Femur (tissue), 1 donor: ENCODE results near the gene MTHFD1L.
A peak's percentile ranks its signal among the peaks of the same experiment; 100 is the strongest.

Experiments used
- DNase-seq: peaks from one replicate; pipeline ENCODE4 v3.0.0-alpha.2; 2017

Gene MTHFD1L

DNA sequence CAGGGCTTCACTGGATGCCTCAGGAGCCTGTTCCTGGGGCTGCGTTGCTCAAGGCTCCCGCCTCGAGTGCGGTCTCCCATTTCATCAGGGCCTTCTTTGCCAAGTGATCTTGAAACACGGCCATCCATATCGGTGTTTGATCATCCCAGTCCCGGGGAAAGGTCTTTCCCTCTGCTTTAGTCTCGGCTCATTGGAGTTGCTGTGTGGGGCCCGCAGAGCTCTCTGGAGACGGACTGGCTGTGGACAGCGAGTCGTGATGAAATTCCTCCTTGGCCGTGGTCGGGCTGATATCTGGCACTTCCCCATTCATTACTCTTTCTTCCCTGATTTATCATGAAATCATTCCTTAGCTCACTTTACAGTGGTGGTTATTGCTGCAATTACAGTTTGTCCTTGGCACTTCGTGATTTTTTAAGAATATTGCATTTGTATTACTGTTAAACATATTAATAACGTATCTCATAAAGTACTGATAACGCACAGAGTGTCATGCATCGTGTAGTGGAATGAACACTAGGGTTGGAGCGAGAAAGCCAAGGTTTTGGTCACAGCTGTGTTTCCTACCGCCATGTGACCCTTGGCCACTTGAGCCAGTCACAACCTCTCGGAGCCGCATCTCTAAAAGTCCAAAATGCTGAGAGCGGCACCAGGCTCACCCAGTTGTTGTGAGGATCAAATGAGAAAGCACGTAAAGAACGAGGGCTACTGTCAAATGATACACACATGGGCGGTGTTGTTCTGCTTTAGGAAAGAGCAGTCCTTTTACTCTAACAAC lies 71.8 kb downstream of the MTHFD1L start:
- DNase-seq, result peak; percentile 67

DNA sequence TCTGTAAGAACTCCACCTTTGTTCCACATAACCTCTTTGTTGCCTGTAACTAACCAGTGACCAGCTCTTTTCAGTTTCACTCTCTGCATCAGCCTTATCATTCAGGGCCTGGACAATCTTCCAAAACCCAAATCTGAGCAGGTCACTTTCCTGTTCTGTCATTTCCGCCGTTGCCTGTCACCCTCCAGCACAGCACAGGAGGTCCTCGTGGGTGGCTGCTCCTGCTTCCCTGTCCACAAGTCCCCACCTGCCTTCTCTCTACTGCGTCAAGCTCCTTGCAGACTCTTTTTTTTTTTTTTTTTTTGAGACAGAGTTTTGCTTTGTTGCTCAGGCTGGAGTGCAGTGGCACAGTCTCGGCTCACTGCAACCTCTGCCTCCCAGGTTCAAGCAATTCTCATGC lies 73.9 kb downstream of the MTHFD1L start:
- no peak for DNase-seq

DNA sequence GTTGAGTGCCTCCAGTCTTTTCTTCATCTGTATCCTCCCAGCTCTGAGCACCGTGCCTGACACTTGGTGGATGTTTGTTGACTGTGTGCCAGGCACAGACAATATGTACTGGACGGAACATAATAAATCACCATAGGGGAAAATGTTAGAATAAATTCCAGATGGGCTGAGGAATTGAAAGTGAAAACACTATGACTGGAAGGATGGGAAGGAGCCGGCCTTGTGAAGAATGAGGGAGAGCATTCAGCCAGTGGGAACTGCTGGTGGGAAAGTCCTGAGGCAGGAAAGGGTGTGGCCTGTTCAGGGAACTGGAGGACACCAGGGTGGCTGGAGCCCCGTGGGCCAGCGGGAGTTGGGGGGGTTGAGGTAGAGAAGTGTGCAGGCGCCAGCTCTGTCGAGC lies 75.4 kb downstream of the MTHFD1L start:
- no peak for DNase-seq

DNA sequence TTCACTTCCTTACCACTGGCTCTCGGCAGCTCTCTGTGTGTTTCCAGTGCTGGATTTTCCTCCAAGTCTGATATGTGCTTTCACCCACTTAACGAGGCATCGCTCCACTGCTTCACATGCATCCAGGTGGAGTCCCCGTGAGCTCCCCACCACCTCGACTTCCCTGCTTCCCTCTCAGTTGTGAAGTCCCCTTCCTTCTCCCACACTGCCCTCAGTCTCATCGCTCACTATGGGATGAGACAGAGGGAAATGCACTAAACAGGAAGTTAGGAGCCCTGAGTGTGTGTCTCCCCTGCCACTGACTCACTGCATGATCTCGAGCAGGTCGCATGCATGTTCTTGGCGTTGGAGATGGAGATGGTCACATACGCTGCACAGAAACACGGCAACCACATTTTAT lies 84.0 kb downstream of the MTHFD1L start:
- no peak for DNase-seq

DNA sequence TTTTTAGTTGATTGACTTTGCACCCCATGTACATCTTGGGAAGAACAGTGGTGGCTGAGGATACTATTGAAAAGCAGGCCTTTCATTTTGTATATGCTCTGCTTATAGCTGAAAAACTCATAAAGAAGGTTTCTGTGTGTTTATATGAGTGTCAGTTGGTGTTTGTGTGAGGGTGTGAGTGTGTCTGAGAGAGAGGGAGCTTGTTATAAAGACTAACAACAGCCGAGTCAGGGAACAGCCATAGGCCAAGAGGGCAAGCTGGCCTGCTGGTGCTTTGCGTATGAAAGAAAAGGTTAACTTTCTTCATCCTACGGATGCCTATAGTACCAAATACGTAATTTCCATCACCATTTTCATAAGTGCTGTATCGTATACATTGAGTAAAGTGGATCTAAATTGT lies 88.3 kb downstream of the MTHFD1L start:
- no peak for DNase-seq

DNA sequence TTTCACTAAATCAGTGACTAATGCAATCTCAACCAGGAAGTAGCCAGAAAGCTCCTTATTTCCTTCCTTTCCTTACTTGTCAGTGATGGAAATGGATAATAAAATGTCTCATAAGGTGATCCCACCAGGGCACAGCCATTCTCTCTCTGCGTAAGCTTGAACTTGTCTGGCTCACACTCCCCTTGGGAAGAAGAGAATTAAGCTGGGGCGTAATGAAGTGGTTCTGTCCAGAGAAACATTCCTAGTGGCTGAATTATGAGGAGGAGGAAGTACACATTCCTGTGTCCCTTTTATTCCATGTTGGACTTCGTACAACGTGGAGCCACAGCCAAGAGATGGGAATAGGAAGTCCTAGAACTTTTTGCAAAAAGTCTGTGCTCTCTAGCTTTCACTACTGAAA lies 93.7 kb downstream of the MTHFD1L start:
- DNase-seq, result peak; percentile 29

DNA sequence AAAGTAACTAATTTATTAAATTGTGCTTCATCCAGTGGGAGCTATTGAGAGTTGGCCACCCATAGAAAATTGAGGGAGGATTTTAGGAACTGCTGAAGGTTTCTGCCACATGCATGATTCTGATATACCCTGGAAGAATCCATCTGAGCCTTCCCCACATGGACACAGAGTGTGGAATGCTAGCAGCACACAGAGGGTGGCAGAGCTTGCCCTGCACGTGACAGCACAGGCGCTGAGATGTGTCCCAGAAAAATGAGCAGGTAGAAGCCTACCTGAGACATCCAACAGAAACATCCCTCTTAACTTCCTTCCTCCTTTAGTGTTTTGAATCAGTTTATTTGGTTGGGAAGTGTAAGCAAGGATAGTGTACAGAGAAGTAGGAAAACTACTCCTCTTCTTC lies 96.9 kb downstream of the MTHFD1L start:
- DNase-seq, result no peak

DNA sequence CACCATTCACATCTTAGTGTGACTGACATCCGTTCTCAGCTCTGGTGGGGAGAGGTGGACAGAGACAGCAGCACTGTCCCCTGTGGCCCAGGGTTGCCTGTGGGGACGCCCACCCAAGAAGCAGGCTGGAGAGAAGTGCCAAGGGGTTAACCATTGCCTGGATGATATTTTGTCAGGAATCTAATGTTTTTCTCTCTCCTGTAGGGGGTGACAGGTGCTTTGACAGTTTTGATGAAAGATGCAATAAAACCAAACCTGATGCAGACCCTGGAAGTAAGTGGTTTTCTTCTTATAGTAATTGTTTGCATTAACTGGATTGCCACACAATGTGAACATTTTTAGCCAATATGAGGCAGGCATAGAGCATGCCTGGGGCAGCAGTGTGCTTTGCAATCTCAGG lies 99.3 kb downstream of the MTHFD1L start:
- no peak for DNase-seq

DNA sequence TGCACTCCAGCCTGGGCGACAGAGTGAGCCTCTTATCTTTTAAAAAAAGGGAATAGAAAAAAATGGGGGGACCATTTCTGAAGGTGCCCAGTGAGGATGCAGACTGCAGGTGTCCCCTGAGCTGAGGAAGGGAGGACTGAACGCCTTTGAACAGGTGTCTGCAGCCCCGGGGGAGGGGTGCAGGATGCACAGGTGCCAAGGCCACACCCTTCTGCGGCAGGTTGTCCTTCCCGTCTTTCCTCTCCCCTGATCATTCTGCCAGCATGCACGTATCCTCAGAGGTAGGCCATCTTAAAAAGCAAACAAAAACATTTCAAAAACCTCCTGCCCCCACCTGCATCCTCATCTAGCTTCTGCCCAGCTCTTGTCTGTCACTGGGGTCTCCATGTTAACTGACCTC lies 101.3 kb downstream of the MTHFD1L start:
- DNase-seq, result no peak

DNA sequence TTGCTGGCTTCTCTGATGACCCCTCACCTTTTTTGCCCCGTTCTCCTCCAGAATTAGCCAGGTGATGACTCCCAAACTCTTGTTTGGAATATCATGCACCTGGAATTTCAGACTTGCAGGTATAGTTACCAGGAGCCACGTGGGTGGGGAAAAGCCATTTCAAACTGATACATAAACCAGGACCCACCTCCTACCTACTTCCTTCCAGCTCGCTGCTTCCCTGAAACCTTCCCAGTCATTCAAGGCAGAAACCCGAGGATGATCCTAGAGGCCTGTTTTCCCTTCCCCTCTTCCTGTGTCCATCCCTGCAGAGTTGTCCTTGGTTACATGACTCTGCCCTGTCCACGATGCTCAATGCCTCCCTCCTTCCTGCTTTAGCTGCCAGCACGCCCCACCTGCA lies 101.9 kb downstream of the MTHFD1L start:
- DNase-seq, result no peak

DNA sequence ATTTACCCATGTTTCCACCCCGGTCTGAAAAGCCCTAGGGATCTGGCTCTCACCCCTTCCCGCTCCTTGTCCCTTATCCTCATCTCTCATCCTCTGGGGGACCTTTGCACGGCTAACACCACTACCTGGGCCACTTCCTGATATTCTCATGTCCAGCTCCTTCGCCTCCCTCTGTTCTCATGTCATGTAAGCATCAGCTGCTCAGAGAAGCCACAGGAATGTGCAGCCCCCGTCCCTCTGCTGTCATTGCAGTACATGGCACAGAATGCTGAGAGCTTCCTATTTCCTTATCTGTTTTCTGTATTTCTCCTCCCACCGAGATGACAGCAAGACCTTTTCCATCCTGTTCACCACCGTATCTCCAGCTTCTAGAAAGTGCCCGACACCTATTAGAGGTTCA lies 102.4 kb downstream of the MTHFD1L start:
- no peak for DNase-seq

DNA sequence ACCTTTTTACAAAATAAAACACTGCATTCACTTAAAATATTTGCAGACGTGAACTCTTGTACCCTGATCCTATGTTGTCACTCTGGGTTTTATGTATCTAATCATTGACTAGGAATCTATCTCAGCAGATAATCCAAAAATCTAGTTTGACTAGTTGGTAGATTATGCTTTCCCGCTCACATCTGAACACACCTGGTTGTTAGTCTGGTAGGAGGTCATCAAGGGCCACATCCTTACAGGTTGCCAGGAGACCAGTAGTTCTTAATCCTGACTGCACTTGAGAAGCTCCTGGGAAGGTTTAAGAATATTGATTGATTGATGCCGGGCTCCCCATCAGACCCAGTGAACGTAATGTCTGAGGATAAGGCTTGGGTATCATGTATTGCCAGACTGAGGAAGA lies 104.4 kb downstream of the MTHFD1L start:
- DNase-seq, result no peak

DNA sequence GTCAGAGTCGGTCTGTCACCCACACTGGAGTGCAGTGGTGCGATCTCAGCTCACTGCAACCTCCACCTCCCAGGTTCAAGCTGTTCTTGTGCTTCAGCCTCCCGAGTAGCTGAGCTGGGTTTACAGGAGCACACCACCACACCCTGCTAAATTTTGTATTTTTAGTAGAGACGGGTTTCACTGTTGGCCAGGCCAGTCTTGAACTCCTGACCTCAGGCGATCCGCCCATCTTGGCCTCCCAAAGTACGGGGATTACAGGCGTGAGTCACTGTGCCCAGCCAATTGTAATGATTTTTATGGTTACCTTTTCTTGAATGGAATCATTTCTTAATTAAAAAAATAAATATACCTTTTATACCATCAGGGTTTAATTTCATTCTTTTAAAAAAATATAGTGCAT lies 105.7 kb downstream of the MTHFD1L start:
- no peak for DNase-seq

DNA sequence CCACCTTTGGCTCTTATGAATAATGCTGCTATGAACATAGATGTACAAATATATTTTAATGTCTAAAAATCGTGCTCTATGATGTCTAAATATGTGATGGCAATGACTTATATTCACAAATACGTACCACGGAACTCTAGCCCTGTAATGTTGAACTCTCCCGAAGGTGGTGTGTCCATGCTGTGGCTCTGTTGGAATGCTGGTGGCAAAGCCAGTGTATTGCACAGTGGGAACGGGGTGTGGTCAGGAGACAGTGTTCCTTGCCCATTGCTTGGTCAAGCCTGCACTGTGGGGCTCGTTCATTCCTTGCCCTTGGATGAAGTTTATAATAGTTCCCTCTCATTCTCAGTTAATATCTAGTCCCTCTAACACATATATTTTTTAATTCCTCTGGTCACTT lies 109.6 kb downstream of the MTHFD1L start:
- no peak for DNase-seq

DNA sequence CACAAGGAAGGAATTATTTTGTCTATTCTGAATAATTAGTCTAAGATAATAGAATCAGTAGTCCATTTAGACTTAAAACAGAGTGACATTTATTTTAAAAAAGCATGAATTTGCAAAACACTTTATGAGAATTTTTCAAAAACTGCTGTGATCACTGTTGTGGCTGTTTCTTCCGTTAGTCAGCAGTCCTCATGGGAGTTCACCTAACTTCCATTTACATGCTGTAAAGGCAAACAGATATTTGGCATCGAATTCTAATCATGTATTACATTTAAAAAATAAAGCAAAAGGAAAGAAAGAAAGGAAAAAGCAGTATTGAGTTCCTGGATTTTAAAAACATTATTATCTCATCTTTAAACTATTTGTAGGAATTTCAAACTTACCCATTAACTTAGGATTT lies 111.8 kb downstream of the MTHFD1L start:
- DNase-seq, result no peak

DNA sequence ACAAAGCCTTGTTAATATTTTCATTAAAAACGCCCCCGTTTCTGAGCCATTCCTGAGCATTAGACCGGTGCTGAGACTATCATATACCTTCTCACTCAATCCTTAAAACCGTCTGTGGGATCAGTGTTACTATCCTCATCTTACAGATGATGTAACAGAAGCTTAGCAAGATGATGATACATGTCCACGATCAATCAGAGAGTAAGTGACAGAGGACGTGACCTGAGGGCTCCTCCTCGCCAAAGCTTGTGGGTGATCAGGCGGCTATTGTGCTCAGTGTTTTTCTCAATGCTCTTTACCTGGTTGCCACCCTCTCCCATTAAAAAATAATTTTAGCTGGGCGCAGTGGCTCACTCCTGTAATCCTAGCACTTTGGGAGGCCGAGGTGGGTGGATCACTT lies 113.1 kb downstream of the MTHFD1L start:
- no peak for DNase-seq

DNA sequence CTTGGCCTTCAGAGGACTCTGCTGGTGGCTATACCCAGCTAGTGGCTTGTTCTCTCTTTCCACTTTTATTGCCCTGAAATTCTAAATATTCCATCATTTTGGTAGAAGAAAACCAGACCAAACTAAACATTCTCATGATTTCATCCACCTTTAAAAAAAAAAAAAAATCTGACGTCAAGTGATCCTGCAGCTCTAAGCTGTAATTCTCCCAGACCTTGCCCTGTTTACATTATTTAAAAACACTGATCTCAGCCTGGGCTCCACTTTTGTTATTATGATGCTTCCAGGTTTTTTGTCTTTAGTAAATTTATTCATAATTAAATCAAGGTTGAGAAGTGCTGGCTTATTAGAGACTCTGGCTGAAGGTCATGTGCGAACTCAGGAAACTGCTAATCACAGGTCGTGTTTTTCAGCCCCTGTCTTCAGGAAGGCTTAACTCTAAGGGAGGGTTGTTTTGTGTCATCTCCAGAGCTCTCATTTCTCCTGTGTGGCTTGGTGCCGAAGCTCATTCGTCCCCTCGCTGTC lies 114.4 kb downstream of the MTHFD1L start:
- no peak for DNase-seq

DNA sequence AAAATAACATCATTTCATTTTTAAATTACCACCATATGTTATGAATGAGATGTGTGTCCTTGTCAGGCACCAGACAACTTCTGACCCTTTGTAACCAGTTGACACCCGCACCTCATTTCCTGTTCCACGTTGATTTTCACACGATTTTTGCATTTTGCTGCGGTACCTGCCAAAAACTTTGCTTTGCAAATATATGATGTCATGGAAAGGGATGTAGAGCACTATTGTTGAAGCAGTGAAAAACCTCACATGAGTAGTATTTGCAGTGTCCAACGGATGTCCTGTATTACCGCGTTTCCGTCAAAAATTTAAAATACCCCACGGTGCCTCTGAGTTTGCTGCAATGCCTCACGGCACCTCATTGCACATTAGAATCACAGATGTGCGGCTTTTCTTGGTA lies 115.6 kb downstream of the MTHFD1L start:
- peak; percentile 73 for DNase-seq

DNA sequence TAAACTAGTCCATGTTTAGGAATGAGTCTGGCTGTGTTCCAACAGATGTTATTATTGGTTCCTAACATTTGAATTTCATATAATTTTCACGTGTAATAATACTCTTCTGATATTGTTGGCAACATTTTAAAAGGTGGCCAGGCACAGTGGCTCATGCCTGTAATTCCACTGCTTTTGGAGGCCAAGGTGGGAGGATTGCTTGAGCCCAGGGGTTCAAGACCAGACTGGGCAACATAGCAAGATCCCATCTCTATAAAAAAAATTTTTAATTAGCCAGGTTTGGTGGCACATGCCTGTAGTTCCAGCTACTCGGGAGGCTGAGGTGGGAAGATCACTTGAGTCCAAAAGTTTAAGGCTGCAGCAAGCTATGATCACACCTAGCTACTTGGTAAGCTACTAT lies 116.2 kb downstream of the MTHFD1L start:
- no peak for DNase-seq

DNA sequence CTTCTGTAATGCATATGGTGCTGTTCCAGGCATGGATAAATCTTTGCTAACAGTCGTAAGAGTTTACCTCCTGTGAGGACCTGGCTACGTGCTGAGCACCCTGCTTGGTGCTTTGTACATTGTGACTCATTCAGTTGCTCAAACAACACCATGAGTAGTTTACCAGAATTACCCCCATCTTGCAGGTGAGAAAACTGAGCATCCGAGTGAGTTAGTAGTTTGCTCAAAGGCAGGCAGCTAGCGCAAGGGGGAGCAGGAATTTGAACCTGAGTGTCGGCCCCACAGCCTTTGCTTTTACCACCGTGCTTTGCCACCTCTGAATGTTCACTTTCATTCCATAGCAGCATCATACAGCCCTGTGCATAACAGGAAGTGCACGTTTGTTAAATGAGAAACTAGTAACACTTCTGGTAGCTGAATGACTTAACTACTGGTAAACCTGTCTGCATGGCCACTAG lies 121.9 kb downstream of the MTHFD1L start:
- no peak for DNase-seq

DNA sequence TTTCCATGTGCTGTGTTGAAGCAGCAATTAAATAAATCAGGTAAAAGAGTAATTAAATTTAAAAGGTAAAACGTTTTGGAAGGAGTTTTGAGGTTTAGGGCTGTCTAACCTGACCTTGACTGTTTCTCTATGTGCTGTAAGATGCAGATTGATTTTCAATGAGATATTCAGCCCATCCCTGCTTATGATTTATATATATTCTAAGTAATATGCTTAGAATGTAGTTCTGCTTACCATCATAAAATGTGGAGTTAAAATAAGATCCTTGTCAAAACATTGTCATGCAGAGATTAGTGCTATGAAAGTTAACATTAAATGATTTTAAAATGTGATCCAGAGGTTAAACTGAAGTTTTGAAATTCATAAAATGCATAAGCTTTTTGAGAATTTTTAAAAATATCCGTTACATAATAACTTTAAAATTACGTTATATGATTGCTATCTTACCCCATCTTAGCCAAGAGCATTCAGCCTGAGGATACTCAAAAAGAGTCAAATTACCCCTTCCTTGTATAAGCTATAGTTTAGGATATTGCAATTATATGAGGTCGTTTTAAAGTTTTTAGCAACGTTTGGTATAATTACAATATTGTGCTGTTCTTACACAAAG lies 122.5 kb downstream of the MTHFD1L start:
- no peak for DNase-seq

DNA sequence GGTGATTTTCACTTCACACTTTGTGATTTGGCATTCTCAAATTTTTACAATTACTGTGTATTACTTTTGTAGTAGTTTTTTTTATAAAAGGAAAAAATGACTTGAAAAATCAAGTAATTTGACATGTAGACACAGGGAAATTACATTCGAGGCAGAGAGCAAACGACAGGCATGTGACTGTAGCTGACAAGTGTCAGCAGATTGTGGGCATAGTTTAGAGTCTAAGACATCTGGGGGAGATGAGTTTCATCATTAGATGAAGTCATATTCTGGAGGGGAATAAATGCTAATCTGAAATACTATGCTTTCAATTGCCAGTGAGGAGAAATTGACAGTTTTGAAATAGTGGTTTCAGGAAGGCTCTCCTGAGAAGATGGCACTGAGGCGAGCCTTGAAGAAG lies 126.0 kb downstream of the MTHFD1L start:
- DNase-seq, result no peak

DNA sequence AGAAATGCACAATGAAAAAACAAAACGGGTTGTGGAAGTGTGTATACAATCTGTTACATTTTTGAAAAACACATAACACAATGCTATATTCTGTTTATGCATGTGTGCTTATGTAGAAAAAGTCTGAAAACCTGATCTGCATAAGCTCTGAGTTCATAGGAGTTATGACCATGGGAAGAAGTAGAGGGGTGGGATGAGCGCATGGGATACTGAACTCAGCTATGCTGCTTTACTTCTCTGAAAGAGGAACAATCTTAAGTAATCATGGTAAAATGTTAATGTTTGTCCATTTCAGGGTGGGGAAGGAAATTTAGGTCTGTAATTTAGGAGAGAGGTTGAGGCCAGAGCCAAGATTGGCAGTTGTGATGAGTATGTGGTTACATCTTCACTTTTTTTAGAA lies 126.8 kb downstream of the MTHFD1L start:
- DNase-seq, result no peak

DNA sequence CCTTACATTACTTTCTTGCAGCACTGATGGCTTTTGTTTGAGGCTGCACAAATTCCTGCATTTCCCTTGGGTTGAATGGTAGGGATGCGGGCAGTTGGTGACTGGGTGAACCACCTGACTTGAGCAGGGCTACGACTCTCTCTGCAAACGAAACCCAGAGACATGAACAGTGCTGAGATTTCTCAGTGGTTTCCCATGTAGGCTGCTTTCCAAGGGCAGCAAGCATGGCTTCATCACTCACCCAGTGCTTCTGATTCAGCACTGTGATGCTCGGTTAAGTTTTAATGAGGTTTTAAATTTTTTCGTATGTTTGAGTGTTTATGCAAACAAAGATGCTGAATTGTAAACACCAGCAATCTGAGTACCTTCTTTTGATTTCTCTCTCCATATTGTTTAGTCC lies 127.2 kb downstream of the MTHFD1L start:
- DNase-seq, result peak; percentile 54

DNA sequence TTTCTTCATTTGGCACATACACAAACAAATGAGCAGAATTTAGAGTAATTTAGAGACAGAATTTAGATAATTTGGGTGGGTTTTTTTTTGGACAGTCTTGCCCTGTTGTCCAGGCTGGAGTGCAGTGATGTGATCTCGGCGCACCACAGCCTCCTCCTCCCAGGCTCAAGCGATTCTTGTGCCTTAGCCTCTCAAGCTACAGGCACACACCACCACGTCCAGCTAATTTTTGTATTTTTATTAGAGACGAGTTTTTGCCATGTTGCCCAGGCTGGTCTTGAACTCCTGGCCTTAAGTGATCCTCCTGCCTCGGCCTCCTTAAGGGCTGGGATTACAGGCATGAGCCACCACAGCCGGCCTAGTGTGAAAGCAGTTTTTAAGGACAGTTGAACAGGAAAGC lies 127.8 kb downstream of the MTHFD1L start:
- no peak for DNase-seq
